ENCODE measurements around the gene ASTL.

DNA sequence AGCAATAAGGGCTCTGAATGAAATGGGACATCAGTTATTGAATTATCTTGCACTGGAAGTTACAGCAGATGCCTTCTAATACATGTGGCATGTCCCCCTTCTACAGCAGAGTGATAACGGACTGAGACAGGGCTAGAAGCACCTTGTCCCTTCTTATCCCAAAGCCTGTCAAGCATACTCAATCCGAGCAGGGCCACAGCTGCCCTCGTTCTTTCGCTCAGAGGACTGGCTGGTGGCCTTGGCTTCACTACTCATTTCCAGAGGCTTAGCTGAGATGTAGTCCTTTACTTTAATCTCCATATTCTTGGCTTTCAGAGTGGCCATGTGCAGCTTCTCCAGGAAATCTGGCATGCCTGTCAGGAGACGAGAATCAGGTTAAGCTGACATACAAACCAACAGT, 48.3 kb upstream of the ASTL start:
- TF ChIP-seq, protein P1, sequence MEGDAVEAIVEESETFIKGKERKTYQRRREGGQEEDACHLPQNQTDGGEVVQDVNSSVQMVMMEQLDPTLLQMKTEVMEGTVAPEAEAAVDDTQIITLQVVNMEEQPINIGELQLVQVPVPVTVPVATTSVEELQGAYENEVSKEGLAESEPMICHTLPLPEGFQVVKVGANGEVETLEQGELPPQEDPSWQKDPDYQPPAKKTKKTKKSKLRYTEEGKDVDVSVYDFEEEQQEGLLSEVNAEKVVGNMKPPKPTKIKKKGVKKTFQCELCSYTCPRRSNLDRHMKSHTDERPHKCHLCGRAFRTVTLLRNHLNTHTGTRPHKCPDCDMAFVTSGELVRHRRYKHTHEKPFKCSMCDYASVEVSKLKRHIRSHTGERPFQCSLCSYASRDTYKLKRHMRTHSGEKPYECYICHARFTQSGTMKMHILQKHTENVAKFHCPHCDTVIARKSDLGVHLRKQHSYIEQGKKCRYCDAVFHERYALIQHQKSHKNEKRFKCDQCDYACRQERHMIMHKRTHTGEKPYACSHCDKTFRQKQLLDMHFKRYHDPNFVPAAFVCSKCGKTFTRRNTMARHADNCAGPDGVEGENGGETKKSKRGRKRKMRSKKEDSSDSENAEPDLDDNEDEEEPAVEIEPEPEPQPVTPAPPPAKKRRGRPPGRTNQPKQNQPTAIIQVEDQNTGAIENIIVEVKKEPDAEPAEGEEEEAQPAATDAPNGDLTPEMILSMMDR (IDR thresholded peaks at IDR 0.05) = no peak
- TF ChIP-seq POLR2A (IDR thresholded peaks at IDR 0.05) = no peak
- no peak for TF ChIP-seq EP300 (IDR thresholded peaks at IDR 0.05)
- TF ChIP-seq POLR2AphosphoS5 (IDR thresholded peaks at IDR 0.05) = no peak
